ENCODE measurements around the gene PLAC8L1. TPM values are rescaled to one million over a fixed set of nuclear protein-coding genes. Genes with fewer than 3 reads are reported as not detected.

The PLAC8L1 gene
- total RNA-seq, 1 experiment from 2014 or later = 0.52 TPM

GRCh38 chr5:146068977-146069779 lies 36.2 kb downstream of the PLAC8L1 start:
- Histone ChIP-seq H3K9ac (ENCODE audit: extremely low read depth, insufficient read length, low read length) (no peak overlapping the region), H3K27me3 (ENCODE audit: insufficient read depth, low read length) (no peaks in the 10 kb centered on the region; the same call in 1 of the 2 replicates), H3K4me1 (ENCODE audit: insufficient read depth, low read length) (peaks cover 13% of the 10 kb centered on the region; the same call in 1 of the 2 replicates), H3K56ac (ENCODE audit: insufficient read length, low read depth, low read length) (no peak overlapping the region), H4K20me1 (ENCODE audit: control insufficient read depth, insufficient read depth, insufficient read length) (no peaks in the 10 kb centered on the region), H2AK5ac (ENCODE audit: insufficient read length, low read length) (no peak overlapping the region), H2BK15ac (ENCODE audit: low read depth, low read length) (no peak overlapping the region), H4K91ac (ENCODE audit: insufficient read length, low read depth, low read length) (no peak overlapping the region), H2BK20ac (ENCODE audit: low read depth, low read length, poor library complexity, severe bottlenecking) (no peak overlapping the region), H2AFZ (ENCODE audit: low read length) (no peak overlapping the region), H2BK5ac (ENCODE audit: insufficient read length, low read length) (no peak overlapping the region), H2BK120ac (ENCODE audit: low read depth, low read length, poor library complexity, severe bottlenecking) (no peak overlapping the region), H2BK12ac (ENCODE audit: insufficient read length, low read depth, low read length) (no peak overlapping the region), H3T11ph (ENCODE audit: low read length) (no peak overlapping the region), H3K18ac (ENCODE audit: insufficient read length, low read depth, low read length) (no peak overlapping the region), H3K23me2 (ENCODE audit: insufficient read length, low read depth, low read length, poor library complexity, severe bottlenecking) (no peaks in the 10 kb centered on the region), H3K79me2 (ENCODE audit: insufficient read depth, low read length) (no peaks in the 10 kb centered on the region), H3K27ac (ENCODE audit: insufficient read length, low read depth, low read length) (no peak overlapping the region), H3K4ac (ENCODE audit: low read depth, low read length) (no peak overlapping the region), H3K9me3 (ENCODE audit: control insufficient read depth, low read depth, low read length) (no peaks in the 10 kb centered on the region), H4K8ac (replicated peaks; ENCODE audit: insufficient read length, low read depth, low read length) (no peak overlapping the region), H3K23ac (ENCODE audit: insufficient read length, low read depth, low read length) (no peak overlapping the region), H3K4me2 (ENCODE audit: insufficient read depth, insufficient read length, low read length) (no peak overlapping the region), H3K14ac (ENCODE audit: insufficient read depth, low read length) (no peak overlapping the region), H4K5ac (ENCODE audit: insufficient read length, low read depth, low read length) (no peak overlapping the region), H3K79me1 (ENCODE audit: insufficient read depth, low read depth, low read length, poor library complexity, severe bottlenecking) (no peaks in the 10 kb centered on the region)
- DNase-seq = no peak
- Mint-ChIP-seq H3K4me3 (no peak overlapping the region), H3K9me3 (no peaks in the 10 kb centered on the region), H3K27ac (no peak overlapping the region), H3K27me3 (ENCODE audit: low read depth) (peaks cover 32% of the 10 kb centered on the region), H3K36me3 (ENCODE audit: insufficient read depth in 1 of 3, low read depth in 3 of 3) (no peaks in the 10 kb centered on the region; a peak in 1 of 7 replicates), H3K4me1 (peaks cover 25 to 28% of the 10 kb centered on the region in 2 experiments)
- no peak for TF ChIP-seq CTCF (conservative IDR thresholded peaks at IDR 0.05)
- WGBS (ENCODE audit: extremely low coverage, insufficient read length, low lambda C conversion rate) = no CpG with 5 or more reads among the region's 6 CpGs
